ENCODE data around the gene IMMP2L.

- TF ChIP-seq CTCF (IDR thresholded peaks at IDR 0.05) (no peak), POLR2A (IDR thresholded peaks at IDR 0.05) (no peak), POLR2AphosphoS5 (IDR thresholded peaks at IDR 0.05) (no peak), EP300 (IDR thresholded peaks at IDR 0.05) (no peak)
Observed at GRCh38 chr7:111103136-111103535, 459.2 kb downstream of the IMMP2L start.
